ENCODE measurements around the gene PKLR. TPM values are rescaled to one million over a fixed set of nuclear protein-coding genes. Genes with fewer than 3 reads are reported as not detected.

PKLR gene
- polyA plus RNA-seq, 1 of the 3 experiments (the other 2 are of a cell fraction), result not detected

DNA sequence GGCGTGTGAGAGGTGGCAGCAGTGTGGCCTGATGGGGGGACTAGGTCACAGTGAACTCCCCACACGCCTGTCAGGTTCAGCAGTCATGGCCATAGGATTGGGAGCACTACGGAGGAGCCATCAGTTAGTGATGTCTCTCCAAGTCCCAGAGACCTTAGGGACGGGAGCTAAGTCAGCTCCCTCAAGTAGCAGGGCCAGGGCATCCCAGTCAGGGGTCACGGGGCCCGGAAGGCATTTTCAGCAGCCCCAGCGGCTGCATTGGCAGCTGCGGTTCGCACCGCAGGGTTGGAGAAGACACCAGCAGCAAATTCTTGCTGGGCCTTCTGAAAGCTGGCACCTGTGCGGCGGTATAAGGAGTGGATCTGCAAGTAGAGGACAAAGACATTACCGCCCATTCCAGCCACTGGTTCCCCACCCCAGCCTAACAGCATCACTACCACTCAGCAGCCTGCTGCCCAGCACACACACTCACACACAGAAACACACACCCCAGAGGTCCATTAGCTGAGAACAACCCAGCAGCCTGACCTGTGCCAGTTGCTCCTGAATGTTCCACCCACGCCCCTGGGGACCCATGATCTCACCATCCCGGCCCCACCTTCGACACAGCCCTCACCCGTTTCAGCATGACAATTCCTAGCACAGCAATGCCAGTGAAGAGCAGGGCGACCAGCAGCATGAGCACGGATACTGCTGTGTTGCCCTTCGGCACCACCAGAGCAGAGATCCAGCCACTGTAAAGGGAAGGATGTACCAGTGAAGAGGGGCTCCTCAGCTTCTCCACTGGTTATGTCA is 45.0 kb downstream of the PKLR start:
- POLR2A ChIA-PET, result interaction anchor here (2.4 kb wide), 1 partner anchor 17 kb away, joined by 7 read pairs; the partner anchor contains the start of gene CLK2
- H3F3A ChIP-seq (replicated peaks; ENCODE audit: insufficient read depth), result peaks cover 35% of the 10 kb centered on the region
- WGBS (ENCODE audit: low lambda C conversion rate), result 88% methylated on average over 11 of the region's 20 CpGs
- peaks cover 0 to 26% of the 10 kb centered on the region in 2 experiments; a peak in 2 of 4 replicates for H3K4me1 ChIP-seq (ENCODE audit: control insufficient read depth in 1 of 2, insufficient read depth in 2 of 2, low read depth in 1 of 2, low read length in 1 of 2)
- H3K36me3 ChIP-seq (replicated peaks in 1 of 2; ENCODE audit: control insufficient read depth in 1 of 2, insufficient read depth in 2 of 2, low read length in 1 of 2), result peaks cover 15 to 25% of the 10 kb centered on the region in 2 experiments
- CTCF ChIA-PET, result interaction anchor here (1.1 to 13.3 kb wide), 6 partner anchors 11 to 69 kb away, joined by 3 to 184 read pairs (median 10); partner anchors contain the start of genes CLK2 and RUSC1
- no peaks in the 10 kb centered on the region for H3K9me3 ChIP-seq
- peak overlapping the region; percentile 79 to 82; a peak in 3 of 4 replicates for H3K4me3 ChIP-seq (ENCODE audit: low read depth in 2 of 2, low read length in 1 of 2)
- no peaks in the 10 kb centered on the region for H4K20me1 ChIP-seq (ENCODE audit: insufficient read depth)
- TF ChIP-seq FOXJ3 (CRISPR knock-in tag; IDR thresholded peaks at IDR 0.05), result no peak
- TF ChIP-seq RXRA (IDR thresholded peaks at IDR 0.05; ENCODE audit: borderline replicate concordance, low read depth), result no peak
- no peak for TF ChIP-seq USF1 (IDR thresholded peaks at IDR 0.05; ENCODE audit: borderline replicate concordance, low read depth)
- TF ChIP-seq EP300 (IDR thresholded peaks at IDR 0.05; ENCODE audit: borderline replicate concordance in 1 of 2, low read depth in 1 of 2, low read length in 1 of 2), result no peak
- TF ChIP-seq NRF1 (IDR thresholded peaks at IDR 0.05; ENCODE audit: low read depth, low read length), result no peak
- no peak for TF ChIP-seq POLR2AphosphoS5 (IDR thresholded peaks at IDR 0.05; ENCODE audit: low read depth, low read length)
- TF ChIP-seq, protein P1, sequence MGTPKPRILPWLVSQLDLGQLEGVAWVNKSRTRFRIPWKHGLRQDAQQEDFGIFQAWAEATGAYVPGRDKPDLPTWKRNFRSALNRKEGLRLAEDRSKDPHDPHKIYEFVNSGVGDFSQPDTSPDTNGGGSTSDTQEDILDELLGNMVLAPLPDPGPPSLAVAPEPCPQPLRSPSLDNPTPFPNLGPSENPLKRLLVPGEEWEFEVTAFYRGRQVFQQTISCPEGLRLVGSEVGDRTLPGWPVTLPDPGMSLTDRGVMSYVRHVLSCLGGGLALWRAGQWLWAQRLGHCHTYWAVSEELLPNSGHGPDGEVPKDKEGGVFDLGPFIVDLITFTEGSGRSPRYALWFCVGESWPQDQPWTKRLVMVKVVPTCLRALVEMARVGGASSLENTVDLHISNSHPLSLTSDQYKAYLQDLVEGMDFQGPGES (IDR thresholded peaks at IDR 0.05; ENCODE audit: low read depth, low read length), result no peak
- TF ChIP-seq NFIC (IDR thresholded peaks at IDR 0.05; ENCODE audit: borderline replicate concordance), result no peak
- no peak for TF ChIP-seq GATA2 (CRISPR knock-in tag; IDR thresholded peaks at IDR 0.05)
- TF ChIP-seq, protein P2, sequence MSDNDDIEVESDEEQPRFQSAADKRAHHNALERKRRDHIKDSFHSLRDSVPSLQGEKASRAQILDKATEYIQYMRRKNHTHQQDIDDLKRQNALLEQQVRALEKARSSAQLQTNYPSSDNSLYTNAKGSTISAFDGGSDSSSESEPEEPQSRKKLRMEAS (IDR thresholded peaks at IDR 0.05; ENCODE audit: low read depth), result no peak
- no peak for TF ChIP-seq FOSL2 (IDR thresholded peaks at IDR 0.05; ENCODE audit: borderline replicate concordance, low read depth)
- TF ChIP-seq TAF1 (IDR thresholded peaks at IDR 0.05; ENCODE audit: borderline replicate concordance, low read depth, low read length), result no peak
- no peak for TF ChIP-seq YY1 (IDR thresholded peaks at IDR 0.05; ENCODE audit: low read depth)
- TF ChIP-seq GABPA (IDR thresholded peaks at IDR 0.05; ENCODE audit: low read depth), result no peak
- no peak for TF ChIP-seq ELF1 (IDR thresholded peaks at IDR 0.05)
- TF ChIP-seq RCOR1 (IDR thresholded peaks at IDR 0.05; ENCODE audit: low read length), result no peak
- TF ChIP-seq, protein P3, sequence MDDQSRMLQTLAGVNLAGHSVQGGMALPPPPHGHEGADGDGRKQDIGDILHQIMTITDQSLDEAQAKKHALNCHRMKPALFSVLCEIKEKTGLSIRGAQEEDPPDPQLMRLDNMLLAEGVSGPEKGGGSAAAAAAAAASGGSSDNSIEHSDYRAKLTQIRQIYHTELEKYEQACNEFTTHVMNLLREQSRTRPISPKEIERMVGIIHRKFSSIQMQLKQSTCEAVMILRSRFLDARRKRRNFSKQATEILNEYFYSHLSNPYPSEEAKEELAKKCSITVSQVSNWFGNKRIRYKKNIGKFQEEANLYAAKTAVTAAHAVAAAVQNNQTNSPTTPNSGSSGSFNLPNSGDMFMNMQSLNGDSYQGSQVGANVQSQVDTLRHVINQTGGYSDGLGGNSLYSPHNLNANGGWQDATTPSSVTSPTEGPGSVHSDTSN (IDR thresholded peaks at IDR 0.05), result no peak
- TF ChIP-seq ZBTB33 (IDR thresholded peaks at IDR 0.05; ENCODE audit: borderline replicate concordance, low read depth), result no peak
- TF ChIP-seq EZH2phosphoT487 (IDR thresholded peaks at IDR 0.05; ENCODE audit: borderline replicate concordance, low read depth), result no peak
- TF ChIP-seq, protein P4, sequence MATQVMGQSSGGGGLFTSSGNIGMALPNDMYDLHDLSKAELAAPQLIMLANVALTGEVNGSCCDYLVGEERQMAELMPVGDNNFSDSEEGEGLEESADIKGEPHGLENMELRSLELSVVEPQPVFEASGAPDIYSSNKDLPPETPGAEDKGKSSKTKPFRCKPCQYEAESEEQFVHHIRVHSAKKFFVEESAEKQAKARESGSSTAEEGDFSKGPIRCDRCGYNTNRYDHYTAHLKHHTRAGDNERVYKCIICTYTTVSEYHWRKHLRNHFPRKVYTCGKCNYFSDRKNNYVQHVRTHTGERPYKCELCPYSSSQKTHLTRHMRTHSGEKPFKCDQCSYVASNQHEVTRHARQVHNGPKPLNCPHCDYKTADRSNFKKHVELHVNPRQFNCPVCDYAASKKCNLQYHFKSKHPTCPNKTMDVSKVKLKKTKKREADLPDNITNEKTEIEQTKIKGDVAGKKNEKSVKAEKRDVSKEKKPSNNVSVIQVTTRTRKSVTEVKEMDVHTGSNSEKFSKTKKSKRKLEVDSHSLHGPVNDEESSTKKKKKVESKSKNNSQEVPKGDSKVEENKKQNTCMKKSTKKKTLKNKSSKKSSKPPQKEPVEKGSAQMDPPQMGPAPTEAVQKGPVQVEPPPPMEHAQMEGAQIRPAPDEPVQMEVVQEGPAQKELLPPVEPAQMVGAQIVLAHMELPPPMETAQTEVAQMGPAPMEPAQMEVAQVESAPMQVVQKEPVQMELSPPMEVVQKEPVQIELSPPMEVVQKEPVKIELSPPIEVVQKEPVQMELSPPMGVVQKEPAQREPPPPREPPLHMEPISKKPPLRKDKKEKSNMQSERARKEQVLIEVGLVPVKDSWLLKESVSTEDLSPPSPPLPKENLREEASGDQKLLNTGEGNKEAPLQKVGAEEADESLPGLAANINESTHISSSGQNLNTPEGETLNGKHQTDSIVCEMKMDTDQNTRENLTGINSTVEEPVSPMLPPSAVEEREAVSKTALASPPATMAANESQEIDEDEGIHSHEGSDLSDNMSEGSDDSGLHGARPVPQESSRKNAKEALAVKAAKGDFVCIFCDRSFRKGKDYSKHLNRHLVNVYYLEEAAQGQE (IDR thresholded peaks at IDR 0.05; ENCODE audit: low read depth, low read length), result no peak
- no peaks in the 10 kb centered on the region for H3K9me2 ChIP-seq
- H3K27me3 ChIP-seq (ENCODE audit: insufficient read depth), result no peaks in the 10 kb centered on the region
- DNase-seq, result no peak
- H2AFZ ChIP-seq (ENCODE audit: low read depth), result peak overlapping the region; percentile 77; the same call in 1 of the 2 replicates
- H3K79me2 ChIP-seq (ENCODE audit: insufficient read depth), result peaks cover 37% of the 10 kb centered on the region
- peak overlapping the region; percentile 100 for H3K4me2 ChIP-seq
- H3K27ac ChIP-seq (ENCODE audit: low read depth in 2 of 2, low read length in 1 of 2), result peak overlapping the region; percentile 76 to 93
- peak overlapping the region; percentile 77 for H3K9ac ChIP-seq
